Right cardiac atrium (tissue), 5 donors: ENCODE results near the gene UBALD2. TPM values are rescaled to one million over a fixed set of nuclear protein-coding genes. Genes with fewer than 3 reads are reported as not detected.

ENCODE experiments used
- ATAC-seq, 2 donors: fragments of 200-7000 bp; cut with Tn5 transposase; one replicate each; pipeline versions ENCODE4 v1.8.0 to v1.9.1; 2020; ENCODE audit warnings: moderate library complexity in 2 of 2, mild to moderate bottlenecking in 1 of 2
- DNase-seq, 3 donors: peaks; one replicate each; pipeline ENCODE4 v3.0.0-alpha.2; 2020
- H3K27ac ChIP-seq: one replicate; pipeline ENCODE4 v1.5.1; 2013; ENCODE audit warnings: mild to moderate bottlenecking, low read length, control low read depth, moderate library complexity
- H3K27me3 ChIP-seq: one replicate; pipeline ENCODE4 v1.6.1; 2013; ENCODE audit not compliant: control insufficient read depth, insufficient read depth
- H3K4me1 ChIP-seq: one replicate; pipeline ENCODE4 v1.6.1; 2013; ENCODE audit warnings: low read length; ENCODE audit not compliant: control insufficient read depth, insufficient read depth
- H3K4me3 ChIP-seq: one replicate; pipeline ENCODE4 v1.5.1; 2013; ENCODE audit warnings: low read length, control low read depth
- H3K9me3 ChIP-seq: one replicate; pipeline ENCODE4 v1.6.1; 2013; ENCODE audit warnings: low read length; ENCODE audit not compliant: control insufficient read depth
- WGBS: extraction: QIAGEN DNeasy Blood & Tissue Kit; methylation state at CpG from one replicate; pipeline ENCODE4 v1.1.7; 2013; 5-methylcytosine and 5-hydroxymethylcytosine counted together
- intact Hi-C, 4 donors: fragments of 100-400 bp; cut with DNase I; formaldehyde crosslinking; loops; one replicate each; pipeline versions ENCODE4 v1.11.0 to v1.14.0; 2022 to 2023
- polyA plus RNA-seq: library from polyadenylated mRNA; stranded (reverse); fragments of 200-250 nt; gene quantifications from one replicate; pipeline ENCODE4 v1.2.3, GENCODE V29; 2013
- total RNA-seq, 4 donors: library from RNA; stranded (reverse); fragmentation: NEBNext Ultra II Directional; extraction: Animal tissue kit (Norgen Biotek cat#: 25700); gene quantifications; one replicate each; pipeline ENCODE4 v1.2.1, GENCODE V29; 2021
- donor health status: healthy with polysubstance abuse.
- donor health status: DM: no; HTN: yes; CAD: no.
- donor health status: DM: no; HTN: no; CAD: no.
- donor health status: DM: no; HTN: yes; CAD: no; lungs with severe emphysema.
- donor health status: DM: yes; HTN: yes; CAD: no.

Gene UBALD2
- total and polyA plus RNA-seq, 5 donors = 19.5 to 28.9 (median 20.6) TPM

DNA sequence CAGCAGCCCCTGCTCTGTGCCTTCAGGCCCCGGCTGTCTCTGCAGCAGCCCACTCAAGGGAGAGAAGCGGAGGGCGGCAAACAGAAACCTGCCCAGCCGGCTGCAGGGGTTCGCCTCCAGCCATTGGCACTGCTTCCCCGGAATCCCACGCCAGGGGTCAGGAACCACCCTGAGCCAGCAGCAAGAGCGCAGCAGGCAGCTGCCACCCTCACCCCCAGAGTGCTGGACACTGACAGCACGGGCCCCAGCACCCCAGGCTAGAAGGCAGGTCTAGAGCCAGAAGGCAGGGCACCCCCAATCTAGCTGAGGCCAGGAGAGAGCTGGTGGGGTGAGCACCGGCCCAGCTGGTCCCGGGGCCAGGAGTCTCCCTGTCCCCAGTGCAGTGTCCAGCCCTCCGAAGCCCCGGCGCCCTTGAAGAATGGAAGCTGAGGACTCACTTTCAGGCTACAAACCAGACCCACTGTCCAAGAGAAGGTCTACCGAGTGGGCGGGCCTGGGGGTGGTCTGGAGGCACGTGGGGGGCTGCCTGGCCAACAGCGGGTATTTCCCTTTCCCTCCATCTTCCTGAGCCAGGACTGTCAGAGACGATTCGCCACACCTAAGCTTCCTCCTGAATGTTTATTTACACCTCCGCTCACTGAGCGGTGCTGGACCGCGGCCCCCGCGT, 8.4 kb downstream of the UBALD2 start:
- Histone ChIP-seq H3K27ac (no peak overlapping the region), H3K4me1 (peaks cover 11% of the 10 kb centered on the region), H3K9me3 (no peaks in the 10 kb centered on the region), H3K4me3 (no peak overlapping the region), H3K27me3 (no peaks in the 10 kb centered on the region)
- peak in 1 of 3 donors; percentile 50 for DNase-seq
- 75% methylated on average over 26 of the region's 26 CpGs for WGBS
- intact Hi-C loops = no loop called here
- ATAC-seq = no peak

DNA sequence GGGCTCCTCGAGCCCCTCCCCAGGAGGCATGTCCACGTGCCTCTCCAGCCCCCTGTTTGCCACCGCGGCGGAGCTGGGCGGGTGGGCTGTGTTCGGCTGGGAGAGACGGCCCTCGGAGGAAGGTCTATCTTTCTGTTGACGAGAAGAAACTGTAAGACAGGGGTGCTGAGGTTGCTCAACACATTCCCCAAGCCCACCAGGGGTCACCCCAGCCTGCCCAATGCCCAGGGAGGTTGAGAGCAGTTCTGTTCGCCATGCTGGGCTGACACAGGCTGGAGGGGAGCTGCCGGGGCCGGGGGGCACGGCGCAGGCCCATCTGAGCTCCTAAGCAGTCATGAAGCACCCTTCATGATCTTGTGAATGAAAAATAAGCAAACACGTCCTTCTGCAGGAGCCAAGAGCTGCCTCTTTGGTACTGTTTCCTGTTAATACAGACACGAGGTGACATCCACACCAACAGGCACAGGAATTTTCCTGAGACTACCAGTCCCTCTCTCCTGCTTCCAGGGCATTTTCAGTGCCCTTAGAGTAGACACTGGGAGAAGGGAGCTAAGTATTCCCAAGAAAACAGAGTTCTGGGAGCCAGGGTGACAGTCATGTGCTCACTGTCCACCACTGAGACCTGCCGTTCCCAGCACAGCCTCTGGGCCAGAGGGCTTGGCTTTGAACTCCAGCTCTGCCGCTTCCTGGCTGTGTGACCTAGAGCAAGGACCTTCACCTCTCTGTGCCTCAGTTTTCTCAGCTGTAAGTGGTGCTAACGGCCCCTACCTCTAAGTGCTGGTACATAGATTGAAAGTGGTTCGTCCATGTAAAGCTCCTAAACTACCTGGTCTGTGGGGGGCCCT, 9.2 kb downstream of the UBALD2 start:
- WGBS = 66% methylated on average over 21 of the region's 21 CpGs
- Histone ChIP-seq H3K4me3 (no peak overlapping the region), H3K4me1 (peaks cover 11% of the 10 kb centered on the region), H3K27ac (no peak overlapping the region), H3K9me3 (no peaks in the 10 kb centered on the region), H3K27me3 (no peaks in the 10 kb centered on the region)
- intact Hi-C loops = no loop called here
- peak in 1 of 3 donors; percentile 26 for DNase-seq
- no peak for ATAC-seq

DNA sequence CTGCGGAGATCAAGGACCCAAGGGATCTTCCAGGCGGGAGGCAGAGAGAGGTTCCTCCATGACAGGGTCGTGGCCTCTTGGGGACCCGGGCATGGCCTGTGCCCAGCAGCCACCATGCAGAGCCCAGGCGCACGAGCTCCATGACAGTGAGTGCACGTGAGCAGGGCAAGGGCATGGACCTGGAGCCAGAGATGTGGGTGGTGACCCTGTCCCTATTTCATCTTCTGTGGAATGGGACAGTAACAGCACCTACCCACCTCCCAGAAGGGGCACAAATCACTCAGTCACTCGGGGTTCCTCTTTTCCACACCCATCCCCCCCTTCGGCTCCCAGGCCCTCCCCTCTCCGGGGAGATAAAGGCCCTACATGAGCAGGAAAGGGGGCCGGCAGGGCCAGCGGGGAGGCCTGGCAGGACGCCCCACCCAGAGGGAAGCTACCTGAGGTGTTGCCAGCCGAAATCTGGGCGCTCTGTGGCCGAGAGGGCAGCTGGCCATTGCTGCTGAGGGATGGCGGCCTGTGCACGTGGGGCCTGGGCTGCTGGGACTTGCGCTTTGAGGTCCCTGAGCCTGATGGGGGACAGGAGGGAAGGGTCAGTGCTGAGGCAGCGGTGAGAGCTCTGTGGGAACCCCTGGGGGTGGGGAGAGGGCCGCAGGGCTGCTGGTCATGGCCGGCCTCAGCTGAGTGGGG, 10.4 kb downstream of the UBALD2 start:
- H3K4me3 ChIP-seq = no peak overlapping the region
- H3K27ac ChIP-seq = no peak overlapping the region
- ATAC-seq = no peak
- no peaks in the 10 kb centered on the region for H3K27me3 ChIP-seq
- intact Hi-C loops = loop anchor here in 2 of 4 donors (5.0 kb wide), 1 partner anchor 153 kb away; no protein-coding TSS in a partner anchor
- 85% methylated on average over 22 of the region's 22 CpGs for WGBS
- DNase-seq = peak in 2 of 3 donors; percentile 48 to 65
- H3K9me3 ChIP-seq = no peaks in the 10 kb centered on the region
- H3K4me1 ChIP-seq = peaks cover 11% of the 10 kb centered on the region

DNA sequence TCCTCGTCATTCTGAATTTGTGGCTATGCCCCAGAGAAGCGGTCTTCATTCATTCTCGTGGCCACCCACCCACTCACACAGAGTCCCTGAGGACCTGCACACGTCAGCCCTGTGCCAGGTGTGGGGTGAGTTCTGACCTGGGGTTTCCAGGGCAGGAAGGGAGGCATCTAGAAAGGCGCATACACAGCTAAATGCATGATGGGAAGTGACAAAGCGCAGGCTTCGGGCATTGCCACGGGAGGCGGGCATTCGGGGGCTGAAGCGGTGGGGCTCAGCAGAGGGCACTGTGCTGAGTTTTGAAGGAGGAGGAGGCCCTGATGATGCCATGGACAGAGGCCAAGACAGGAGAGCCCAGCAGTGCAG, 10.9 kb downstream of the UBALD2 start:
- H3K4me3 ChIP-seq = no peak overlapping the region
- ATAC-seq = no peak
- intact Hi-C loops = loop anchor here in 2 of 4 donors (5.0 kb wide), 1 partner anchor 154 kb away; no protein-coding TSS in a partner anchor
- H3K9me3 ChIP-seq = no peaks in the 10 kb centered on the region
- no peak overlapping the region for H3K27ac ChIP-seq
- DNase-seq = no peak
- H3K27me3 ChIP-seq = no peaks in the 10 kb centered on the region
- 87% methylated on average over 11 of the region's 11 CpGs for WGBS
- H3K4me1 ChIP-seq = peaks cover 7% of the 10 kb centered on the region

DNA sequence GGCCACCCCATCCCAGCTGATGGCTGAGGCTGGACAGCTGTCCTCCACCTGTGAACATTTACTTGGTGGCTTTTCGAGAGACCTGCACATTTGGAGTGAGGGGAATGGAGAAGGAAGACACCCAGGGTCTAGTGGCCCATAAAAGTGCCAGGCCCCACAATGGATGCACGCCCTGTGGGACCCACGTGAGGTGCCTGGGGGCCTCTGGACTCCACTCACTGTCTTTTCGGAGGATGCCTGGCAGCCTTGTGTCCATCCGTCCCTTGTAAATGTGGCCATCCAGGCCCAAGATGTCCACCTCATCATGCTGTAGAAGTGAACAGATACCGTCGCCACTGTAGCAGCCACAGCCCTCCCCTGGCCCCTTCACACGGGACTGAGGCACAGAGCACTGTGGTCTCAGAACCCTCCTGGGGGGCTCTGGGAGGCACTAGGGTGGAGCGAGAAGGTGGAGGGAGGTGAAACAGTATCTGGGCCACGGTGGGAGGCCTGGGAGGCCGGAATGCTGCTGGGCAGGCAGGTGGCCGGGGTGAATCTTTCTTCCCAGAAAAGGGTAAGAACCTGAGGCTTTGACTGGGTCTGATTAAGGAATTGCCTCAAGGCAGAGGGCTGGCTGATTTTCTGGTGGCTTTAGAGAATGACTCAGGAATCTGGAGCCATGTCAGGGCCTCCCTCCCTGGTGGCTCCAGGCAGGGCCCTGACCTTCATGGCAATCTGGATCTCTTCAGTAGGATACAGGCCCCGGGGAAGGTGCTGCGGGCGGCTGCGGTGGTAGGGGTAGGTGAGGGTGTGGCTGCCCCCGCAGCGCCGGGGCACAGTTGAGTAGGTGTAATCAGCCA, 11.5 kb downstream of the UBALD2 start:
- Histone ChIP-seq H3K27ac (no peak overlapping the region), H3K27me3 (no peaks in the 10 kb centered on the region), H3K4me1 (peaks cover 3% of the 10 kb centered on the region), H3K9me3 (no peaks in the 10 kb centered on the region), H3K4me3 (no peak overlapping the region)
- intact Hi-C loops = loop anchor here in 2 of 4 donors (5.0 kb wide), 1 partner anchor 154 kb away; no protein-coding TSS in a partner anchor
- DNase-seq (peak in 2 of 3 donors; percentile 52 to 54), ATAC-seq (no peak)
- 88% methylated on average over 19 of the region's 19 CpGs for WGBS

- Histone ChIP-seq H3K4me3 (no peak overlapping the region), H3K27me3 (no peaks in the 10 kb centered on the region), H3K9me3 (no peaks in the 10 kb centered on the region), H3K27ac (no peak overlapping the region), H3K4me1 (no peaks in the 10 kb centered on the region)
- ATAC-seq (no peak), DNase-seq (peak in 2 of 3 donors; percentile 42 to 56)
- 90% methylated on average over 31 of the region's 31 CpGs for WGBS
- intact Hi-C loops = loop anchor here in 3 of 4 donors (2.0 to 5.0 kb wide), 2 partner anchors 155 kb away; no protein-coding TSS in a partner anchor
Measured at GRCh38 chr17:76277300-76278267, 12.4 kb downstream of the UBALD2 start.

GRCh38 chr17:76278268-76278908, 13.2 kb downstream of the UBALD2 start:
- no peaks in the 10 kb centered on the region for H3K9me3 ChIP-seq
- H3K4me1 ChIP-seq = no peaks in the 10 kb centered on the region
- no peak for DNase-seq
- no peak for ATAC-seq
- H3K27ac ChIP-seq = no peak overlapping the region
- H3K4me3 ChIP-seq = no peak overlapping the region
- H3K27me3 ChIP-seq = no peaks in the 10 kb centered on the region
- 88% methylated on average over 19 of the region's 19 CpGs for WGBS
- intact Hi-C loops = loop anchor here in 3 of 4 donors (2.0 to 5.0 kb wide), 2 partner anchors 156 kb away; no protein-coding TSS in a partner anchor

DNA sequence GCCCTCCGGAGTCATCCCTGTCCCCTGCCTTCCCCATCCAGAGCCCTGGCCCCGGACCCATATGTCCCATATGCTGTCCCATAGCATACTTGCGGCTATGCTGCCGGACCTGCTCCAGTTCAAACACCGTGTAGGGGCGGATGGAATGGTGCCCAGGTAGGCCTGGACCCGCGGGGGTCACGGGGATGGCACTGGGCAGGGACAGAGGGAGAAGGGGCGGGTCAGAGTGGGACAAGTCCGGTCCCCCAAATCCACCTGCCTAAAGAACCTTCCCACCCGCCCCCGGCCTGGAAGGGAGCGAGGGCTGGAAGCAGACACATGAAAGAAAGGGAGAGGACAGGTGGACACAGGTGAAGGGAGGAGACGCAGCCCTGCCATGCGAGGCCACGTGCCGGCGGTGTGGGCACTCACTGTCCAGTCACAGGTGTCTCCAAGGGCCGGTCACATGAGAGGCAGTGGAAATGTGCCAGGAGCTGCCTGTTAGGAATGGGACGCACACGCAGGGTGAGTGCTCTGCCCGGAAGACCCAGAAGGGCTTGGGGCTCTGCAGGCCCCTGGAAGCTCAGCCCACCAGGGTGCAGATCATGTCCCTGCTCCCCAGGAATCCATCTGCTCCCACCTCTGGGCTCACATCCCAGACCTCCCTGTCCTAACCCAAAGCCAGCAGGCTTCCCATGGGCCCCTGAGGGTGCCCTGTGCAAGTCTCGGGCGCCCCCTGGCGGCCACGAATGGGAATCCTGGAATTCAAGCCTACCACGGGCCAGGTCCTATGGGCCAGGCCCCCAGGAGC, 14.0 kb downstream of the UBALD2 start:
- Histone ChIP-seq H3K27me3 (no peaks in the 10 kb centered on the region), H3K27ac (no peak overlapping the region), H3K9me3 (no peaks in the 10 kb centered on the region), H3K4me1 (no peaks in the 10 kb centered on the region), H3K4me3 (no peak overlapping the region)
- 58% methylated on average over 28 of the region's 28 CpGs for WGBS
- ATAC-seq = peak; percentile 84 to 85
- peak; percentile 88 to 96 (median 96) for DNase-seq
- intact Hi-C loops = loop anchor here (1.0 to 5.0 kb wide), 3 partner anchors 156 to 158 kb away; no protein-coding TSS in a partner anchor
